Activated CD4-positive, alpha-beta T cell treated with anti-CD3 and anti-CD28 coated beads, Interleukin-2, amount 10 ng/mL, durations not matched to agents 7 days and 5 days (primary cell): Measurements from ENCODE around the gene PCDHGC4. TPM values are rescaled to one million over a fixed set of nuclear protein-coding genes. Genes with fewer than 3 reads are reported as not detected.

Source experiments
- CTCF ChIA-PET: fragments of 350-600 bp; sonication (Branson Sonifier 250); formaldehyde crosslinking; loops from one replicate; lab custom pipeline; 2021; ENCODE audit warnings: antibody characterized with exemption; lab: Charles Lee
- POLR2A ChIA-PET: fragments of 350-600 bp; sonication (Branson Sonifier 250); formaldehyde crosslinking; loops from one replicate; lab custom pipeline; 2021; ENCODE audit warnings: antibody characterized with exemption; lab: Charles Lee
- DNase-seq: peaks from one replicate; pipeline ENCODE4 v3.0.0-alpha.2; 2020
- H3K27ac Mint-ChIP-seq: one replicate; pipeline ENCODE4 v1.8.0; 2021; ENCODE audit warnings: mild to moderate bottlenecking, moderate library complexity, mixed read lengths
- H3K27me3 Mint-ChIP-seq: one replicate; pipeline ENCODE4 v1.8.0; 2021; ENCODE audit warnings: mixed read lengths
- H3K36me3 Mint-ChIP-seq: one replicate; pipeline ENCODE4 v1.8.0; 2021; ENCODE audit warnings: low read depth, mixed read lengths
- H3K4me1 Mint-ChIP-seq: one replicate; pipeline ENCODE4 v1.8.0; 2021; ENCODE audit warnings: mixed read lengths
- H3K4me3 Mint-ChIP-seq: one replicate; pipeline ENCODE4 v1.8.0; 2021; ENCODE audit warnings: mild to moderate bottlenecking, moderate library complexity, mixed read lengths
- H3K9me3 Mint-ChIP-seq: one replicate; pipeline ENCODE4 v1.8.0; 2021; ENCODE audit warnings: mixed read lengths
- total RNA-seq, 2 experiments: library from RNA; stranded (reverse); gene quantifications; one replicate each; pipeline ENCODE4 v1.2.3, GENCODE V29; 2021

PCDHGC4 gene
- total RNA-seq, 2 experiments from 2014 or later = not detected

DNA sequence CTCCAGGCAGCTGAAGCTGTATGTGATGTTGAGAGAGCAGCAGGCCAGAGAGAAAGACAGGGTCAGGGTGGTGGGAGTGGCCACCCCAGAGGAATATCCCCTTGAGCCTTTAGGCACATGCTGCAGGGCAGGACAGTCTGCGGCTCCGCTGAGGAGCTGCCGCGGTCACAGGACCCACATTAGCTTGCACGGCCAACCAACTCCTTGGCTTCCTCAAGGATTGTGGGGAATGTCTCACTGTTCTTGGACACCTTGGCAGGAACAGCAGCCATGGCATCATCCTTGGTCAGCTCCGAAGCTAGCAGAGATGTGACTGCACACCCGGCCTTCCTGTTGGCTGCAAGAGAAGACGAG, 31.8 kb downstream of the PCDHGC4 start:
- no peak for DNase-seq
- ChIA-PET POLR2A (no interaction called here), CTCF (interaction anchor here (0.8 to 1.2 kb wide), 3 partner anchors 20 to 103 kb away, joined by 3 read pairs; partner anchors contain the start of gene PCDHGA10)
- Mint-ChIP-seq H3K27ac (no peak overlapping the region), H3K4me1 (peaks cover 31% of the 10 kb centered on the region), H3K36me3 (peaks cover 65% of the 10 kb centered on the region), H3K4me3 (no peak overlapping the region), H3K9me3 (no peaks in the 10 kb centered on the region), H3K27me3 (no peaks in the 10 kb centered on the region)

DNA sequence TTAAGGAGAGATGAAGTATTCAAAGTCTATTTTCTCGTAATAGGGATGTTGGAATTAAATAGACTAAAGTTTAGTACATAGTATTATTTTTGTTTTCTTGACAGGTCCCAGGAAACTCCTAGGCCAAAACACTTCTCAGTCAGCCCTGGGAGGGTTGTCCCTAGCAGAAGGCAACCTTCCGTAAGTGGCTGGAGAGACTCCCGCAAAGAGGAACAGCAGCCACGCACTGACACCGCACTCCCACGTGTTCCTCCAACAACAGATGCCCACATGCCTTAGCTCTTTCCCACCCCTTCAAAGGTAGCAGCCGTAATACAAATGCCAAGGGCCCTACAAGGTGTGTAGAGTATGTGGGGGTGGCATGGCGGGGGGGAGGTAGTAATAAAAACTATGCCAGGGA, 32.5 kb downstream of the PCDHGC4 start:
- ChIA-PET CTCF (interaction anchor here (0.6 to 1.2 kb wide), 3 partner anchors 10 to 168 kb away, joined by 3 read pairs; partner anchors contain the start of gene PCDHGA10), POLR2A (no interaction called here)
- H3K4me3 Mint-ChIP-seq = no peak overlapping the region
- H3K27me3 Mint-ChIP-seq = no peaks in the 10 kb centered on the region
- H3K9me3 Mint-ChIP-seq = no peaks in the 10 kb centered on the region
- no peak for DNase-seq
- peaks cover 69% of the 10 kb centered on the region for H3K36me3 Mint-ChIP-seq
- H3K27ac Mint-ChIP-seq = no peak overlapping the region
- H3K4me1 Mint-ChIP-seq = peaks cover 32% of the 10 kb centered on the region

DNA sequence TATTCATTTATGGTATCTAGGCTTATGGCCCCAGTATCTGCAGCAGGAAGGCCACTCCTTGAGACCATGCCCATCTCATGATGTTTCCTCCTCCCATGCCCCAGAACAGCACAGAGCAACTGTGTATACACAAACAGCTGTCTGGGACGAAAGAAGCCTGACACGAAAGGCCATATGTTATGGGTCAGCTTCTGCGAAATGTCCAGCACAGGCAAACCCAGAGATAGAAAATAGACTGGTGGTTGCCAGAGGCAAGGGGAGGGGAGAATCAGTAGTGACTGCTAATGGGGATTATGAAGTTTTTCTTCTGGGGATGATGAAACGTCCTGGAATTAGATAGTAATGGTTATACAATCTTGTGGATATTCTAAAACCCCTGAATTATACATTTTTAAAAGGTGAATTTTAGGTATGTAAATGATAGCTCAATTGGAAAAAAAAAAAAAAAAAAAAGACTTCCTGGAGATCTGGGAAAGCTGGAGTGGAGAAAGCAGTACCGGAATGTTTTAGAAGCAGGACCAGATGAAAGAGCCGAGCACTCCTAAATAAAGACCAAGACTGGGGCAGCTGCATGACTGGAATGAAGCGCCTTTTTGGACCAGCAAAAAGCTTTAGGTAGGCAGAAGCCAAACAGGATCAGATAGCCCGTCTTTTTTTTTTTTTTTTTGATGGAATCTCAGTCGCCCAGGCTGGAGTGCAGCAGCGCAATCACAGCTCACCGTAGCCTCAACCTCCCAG, 33.2 kb downstream of the PCDHGC4 start:
- H3K27me3 Mint-ChIP-seq = no peaks in the 10 kb centered on the region
- no peak overlapping the region for H3K27ac Mint-ChIP-seq
- POLR2A ChIA-PET = no interaction called here
- peaks cover 32% of the 10 kb centered on the region for H3K4me1 Mint-ChIP-seq
- DNase-seq = no peak
- H3K4me3 Mint-ChIP-seq = no peak overlapping the region
- CTCF ChIA-PET = interaction anchor here (0.6 to 1.1 kb wide), 6 partner anchors 11 to 919 kb away, joined by 3 to 4 read pairs (median 3); no protein-coding TSS in a partner anchor
- no peaks in the 10 kb centered on the region for H3K9me3 Mint-ChIP-seq
- peaks cover 74% of the 10 kb centered on the region for H3K36me3 Mint-ChIP-seq

DNA sequence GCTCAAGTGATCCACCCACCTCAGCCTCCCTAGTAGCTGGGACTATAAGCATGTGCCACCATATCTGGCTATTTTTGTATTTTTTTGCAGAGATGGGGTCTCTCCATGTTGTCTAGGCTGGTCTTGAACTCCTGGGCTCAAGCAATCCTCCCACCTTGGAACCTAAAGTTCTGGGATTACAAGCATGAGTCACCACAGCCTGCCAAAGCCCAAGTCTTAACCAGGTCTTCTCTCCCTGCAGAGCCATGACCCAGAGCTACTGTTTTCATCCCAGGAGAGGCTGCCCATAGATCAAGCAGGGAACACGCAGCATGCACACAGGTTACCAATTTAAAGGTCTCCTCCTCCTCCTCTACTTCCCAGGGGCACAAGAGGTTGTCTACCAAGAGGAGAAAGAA, 33.8 kb downstream of the PCDHGC4 start:
- Mint-ChIP-seq H3K27ac (no peak overlapping the region), H3K36me3 (peaks cover 76% of the 10 kb centered on the region), H3K4me1 (peaks cover 31% of the 10 kb centered on the region), H3K4me3 (no peak overlapping the region), H3K27me3 (no peaks in the 10 kb centered on the region), H3K9me3 (no peaks in the 10 kb centered on the region)
- CTCF ChIA-PET = interaction anchor here (0.6 to 1.1 kb wide), 3 partner anchors 15 to 577 kb away, joined by 3 to 4 read pairs (median 3); no protein-coding TSS in a partner anchor
- no peak for DNase-seq
- POLR2A ChIA-PET = no interaction called here

GRCh38 chr5:141519605-141520565, 35.1 kb downstream of the PCDHGC4 start:
- no peaks in the 10 kb centered on the region for H3K27me3 Mint-ChIP-seq
- peaks cover 86% of the 10 kb centered on the region for H3K36me3 Mint-ChIP-seq
- no peaks in the 10 kb centered on the region for H3K9me3 Mint-ChIP-seq
- peaks cover 27% of the 10 kb centered on the region for H3K4me1 Mint-ChIP-seq
- POLR2A ChIA-PET = no interaction called here
- CTCF ChIA-PET = interaction anchor here (1.2 to 4.5 kb wide), 5 partner anchors 7 to 190 kb away, joined by 3 to 28 read pairs (median 6); partner anchors contain the start of genes PCDHGA1 and PCDHGA12
- DNase-seq = no peak
- no peak overlapping the region for H3K27ac Mint-ChIP-seq
- no peak overlapping the region for H3K4me3 Mint-ChIP-seq

- no peak overlapping the region for H3K27ac Mint-ChIP-seq
- H3K36me3 Mint-ChIP-seq = peaks cover 90% of the 10 kb centered on the region
- POLR2A ChIA-PET = no interaction called here
Observed at GRCh38 chr5:141521244-141521781, 36.5 kb downstream of the PCDHGC4 start.

DNA sequence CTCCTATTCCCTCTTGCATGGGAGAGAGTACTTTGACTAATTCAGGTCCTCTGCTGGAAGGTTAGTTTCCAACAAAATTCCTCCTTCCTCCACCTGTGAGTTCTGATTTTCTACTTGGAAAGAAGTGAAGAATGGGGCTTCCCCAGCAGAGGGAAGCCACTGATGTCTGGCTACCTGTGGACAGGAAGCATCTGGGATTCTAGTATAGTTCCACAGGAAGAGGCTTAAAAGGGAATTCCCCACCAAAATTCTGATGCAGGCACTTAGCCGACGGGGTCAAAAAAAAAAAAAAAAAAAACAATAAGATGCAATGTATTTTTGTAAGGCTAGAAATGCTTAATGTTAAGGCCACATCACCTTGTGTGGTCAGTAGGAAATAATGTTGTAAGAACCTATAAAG, 37.5 kb downstream of the PCDHGC4 start:
- Mint-ChIP-seq H3K4me1 (peaks cover 22% of the 10 kb centered on the region), H3K27ac (no peak overlapping the region), H3K4me3 (no peak overlapping the region), H3K9me3 (no peaks in the 10 kb centered on the region), H3K36me3 (peaks cover 88% of the 10 kb centered on the region), H3K27me3 (no peaks in the 10 kb centered on the region)
- POLR2A ChIA-PET = interaction anchor here (0.6 kb wide), 1 partner anchor 102 kb away, joined by 5 read pairs; no protein-coding TSS in a partner anchor
- CTCF ChIA-PET = interaction anchor here (1.2 to 4.5 kb wide), 7 partner anchors 9 to 194 kb away, joined by 4 to 28 read pairs (median 6); partner anchors contain the start of genes PCDHGA10 and PCDHGB7
- no peak for DNase-seq

More at GRCh38 chr5:141521244-141521781, 36.5 kb downstream of the PCDHGC4 start:
- Mint-ChIP-seq H3K4me3 (no peak overlapping the region), H3K4me1 (peaks cover 22% of the 10 kb centered on the region), H3K27me3 (no peaks in the 10 kb centered on the region), H3K9me3 (no peaks in the 10 kb centered on the region)
- CTCF ChIA-PET = interaction anchor here (0.7 to 4.5 kb wide), 10 partner anchors 8 to 193 kb away, joined by 3 to 28 read pairs (median 6); partner anchors contain the start of genes PCDHGA1, PCDHGA10 and PCDHGB7
- no peak for DNase-seq

DNA sequence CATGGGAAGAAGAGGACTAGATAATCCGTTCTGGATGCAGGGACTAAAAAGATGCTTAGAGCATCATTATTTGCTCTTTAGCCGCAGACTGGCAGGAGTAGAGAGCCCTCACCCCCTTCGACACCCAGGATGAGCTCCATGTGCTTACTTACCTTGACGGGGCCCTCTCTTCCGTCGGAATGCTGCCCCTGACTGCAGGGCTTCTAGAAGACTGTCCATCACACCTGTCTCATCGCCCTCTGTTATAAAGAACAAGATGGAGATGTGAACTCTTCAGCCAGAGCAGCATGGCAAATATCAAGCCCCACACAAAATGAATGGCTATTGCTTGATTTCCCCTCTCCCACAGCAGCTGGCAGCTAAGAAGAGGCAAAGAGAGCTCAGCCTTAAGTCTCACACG, 39.2 kb downstream of the PCDHGC4 start:
- H3K36me3 Mint-ChIP-seq = peaks cover 91% of the 10 kb centered on the region
- ChIA-PET POLR2A (no interaction called here), CTCF (interaction anchor here (1.0 to 4.5 kb wide), 15 partner anchors 8 to 121 kb away, joined by 3 to 28 read pairs (median 4); partner anchors contain the start of genes PCDHGA10 and PCDHGA11)
- no peak overlapping the region for H3K27ac Mint-ChIP-seq
- H3K4me1 Mint-ChIP-seq = peaks cover 22% of the 10 kb centered on the region
- no peaks in the 10 kb centered on the region for H3K9me3 Mint-ChIP-seq
- no peaks in the 10 kb centered on the region for H3K27me3 Mint-ChIP-seq
- no peak for DNase-seq
- H3K4me3 Mint-ChIP-seq = no peak overlapping the region

GRCh38 chr5:141524604-141525597, 40.1 kb downstream of the PCDHGC4 start:
- ChIA-PET POLR2A (no interaction called here), CTCF (interaction anchor here (0.6 to 4.5 kb wide), 16 partner anchors 9 to 966 kb away, joined by 3 to 28 read pairs (median 4); partner anchors contain the start of genes PCDHGA10, PCDHGA11 and PCDHGB6)
- peaks cover 88% of the 10 kb centered on the region for H3K36me3 Mint-ChIP-seq
- H3K27ac Mint-ChIP-seq = no peak overlapping the region
- H3K4me1 Mint-ChIP-seq = peaks cover 22% of the 10 kb centered on the region
- H3K4me3 Mint-ChIP-seq = no peak overlapping the region
- no peaks in the 10 kb centered on the region for H3K27me3 Mint-ChIP-seq
- DNase-seq = peak; percentile 41
- H3K9me3 Mint-ChIP-seq = no peaks in the 10 kb centered on the region

- DNase-seq = no peak
- Mint-ChIP-seq H3K27ac (no peak overlapping the region), H3K4me3 (no peak overlapping the region), H3K9me3 (no peaks in the 10 kb centered on the region), H3K4me1 (peaks cover 22% of the 10 kb centered on the region), H3K27me3 (no peaks in the 10 kb centered on the region), H3K36me3 (peaks cover 81% of the 10 kb centered on the region)
- POLR2A ChIA-PET = no interaction called here
- CTCF ChIA-PET = interaction anchor here (0.6 to 2.4 kb wide), 7 partner anchors 8 to 966 kb away, joined by 3 to 8 read pairs (median 3); partner anchors contain the start of gene PCDHGB6
Observed at GRCh38 chr5:141525653-141526052, 40.8 kb downstream of the PCDHGC4 start.

- DNase-seq = no peak
- no peak overlapping the region for H3K27ac Mint-ChIP-seq
- H3K4me1 Mint-ChIP-seq = peaks cover 14% of the 10 kb centered on the region
- peaks cover 67% of the 10 kb centered on the region for H3K36me3 Mint-ChIP-seq
- no peaks in the 10 kb centered on the region for H3K9me3 Mint-ChIP-seq
- H3K27me3 Mint-ChIP-seq = no peaks in the 10 kb centered on the region
- H3K4me3 Mint-ChIP-seq = no peak overlapping the region
- ChIA-PET POLR2A (no interaction called here), CTCF (interaction anchor here (0.6 kb wide), 1 partner anchor 1197 kb away, joined by 5 read pairs; no protein-coding TSS in a partner anchor)
Observed at GRCh38 chr5:141527426-141527825, 42.6 kb downstream of the PCDHGC4 start.
